B cell (primary cell): ENCODE data around the gene TSC1. TPM values are rescaled to one million over a fixed set of nuclear protein-coding genes. Genes with fewer than 3 reads are reported as not detected.

Source experiments
- ATAC-seq: fragments of 200-7000 bp; cut with Tn5 transposase; one replicate; pipeline ENCODE4 v1.10.0; 2021; ENCODE audit warnings: low read depth, mild to moderate bottlenecking, moderate number of reproducible peaks, moderate library complexity
- CTCF ChIA-PET: fragments of 350-600 bp; sonication (Branson Sonifier 250); formaldehyde crosslinking; loops from one replicate; lab custom pipeline; 2021; ENCODE audit warnings: antibody characterized with exemption, inconsistent platforms; lab: Charles Lee
- POLR2A ChIA-PET: fragments of 350-600 bp; sonication (Branson Sonifier 250); formaldehyde crosslinking; loops from one replicate; lab custom pipeline; 2021; ENCODE audit warnings: antibody characterized with exemption; lab: Charles Lee
- DNase-seq: peaks from one replicate; pipeline ENCODE4 v3.0.0; 2013
- H2AFZ ChIP-seq: 2 replicates; pipeline ENCODE4 v1.6.1; 2012; ENCODE audit warnings: mild to moderate bottlenecking, low read depth, low read length; ENCODE audit not compliant: insufficient read depth, poor library complexity, severe bottlenecking
- H3K27ac ChIP-seq, 2 donors: 1 replicate in 1 of 2; 2 replicates in 1 of 2; pipeline ENCODE4 v1.5.1; 2012 to 2013; ENCODE audit warnings: low read length in 2 of 2, mild to moderate bottlenecking in 2 of 2, moderate library complexity in 1 of 2
- H3K27me3 ChIP-seq, 4 experiments: fragments of 200-600 bp in 1 of 4; sonication (generic) in 1 of 4; replicated peaks in 1 of 4; 1 replicate in 2 of 4; 2 replicates in 2 of 4; pipeline versions ENCODE4 v1.6.1 to v1.7.0; 2013 to 2016; ENCODE audit warnings: low read length in 3 of 4, mild to moderate bottlenecking in 2 of 4, mixed read lengths in 1 of 4, moderate library complexity in 1 of 4; ENCODE audit not compliant: insufficient read depth in 4 of 4, control insufficient read depth in 3 of 4; ENCODE audit errors: control extremely low read depth in 1 of 4
- H3K36me3 ChIP-seq, 2 experiments: replicated peaks in 1 of 2; 1 replicate in 1 of 2; 2 replicates in 1 of 2; pipeline versions ENCODE4 v1.6.1 to v1.7.1; 2013; ENCODE audit warnings: low read length in 1 of 2; ENCODE audit not compliant: insufficient read depth in 2 of 2, control insufficient read depth in 1 of 2; ENCODE audit errors: control extremely low read depth in 1 of 2, extremely low read depth in 1 of 2
- H3K4me1 ChIP-seq, 2 donors: fragments of 200-600 bp in 1 of 2; sonication (generic) in 1 of 2; 1 replicate in 1 of 2; 2 replicates in 1 of 2; pipeline versions ENCODE4 v1.5.1 to v1.6.1; 2013 to 2017; ENCODE audit warnings: low read length in 2 of 2; ENCODE audit not compliant: control insufficient read depth in 2 of 2, insufficient read depth in 2 of 2
- H3K4me2 ChIP-seq: replicated peaks from 2 replicates; pipeline ENCODE3; 2012; ENCODE audit warnings: mild to moderate bottlenecking, low read depth, low read length; ENCODE audit not compliant: poor library complexity, severe bottlenecking
- H3K4me3 ChIP-seq, 5 experiments: fragments of 200-600 bp in 1 of 5; sonication (generic) in 1 of 5; 1 replicate in 3 of 5; 2 replicates in 2 of 5; pipeline versions ENCODE4 v1.5.1 to v1.7.0; 2011 to 2016; ENCODE audit warnings: low read length in 4 of 5, mild to moderate bottlenecking in 4 of 5, low read depth in 2 of 5, control low read depth in 1 of 5, moderate library complexity in 1 of 5; ENCODE audit not compliant: insufficient read depth in 1 of 5; ENCODE audit errors: control extremely low read depth in 1 of 5, extremely low read depth in 1 of 5
- H3K79me2 ChIP-seq: fragments of 200-600 bp; sonication (generic); one replicate; pipeline ENCODE4 v1.6.0; 2016; ENCODE audit warnings: low read length; ENCODE audit not compliant: control insufficient read depth, insufficient read depth
- H3K9ac ChIP-seq: fragments of 200-600 bp; sonication (generic); 2 replicates; pipeline ENCODE4 v1.6.1; 2017; ENCODE audit warnings: mild to moderate bottlenecking, low read length, moderate library complexity
- H3K9me3 ChIP-seq, 3 donors: one replicate each; pipeline versions ENCODE4 v1.6.1 to v1.7.1; 2013; ENCODE audit warnings: low read length in 2 of 3; ENCODE audit not compliant: control insufficient read depth in 2 of 3, insufficient read depth in 1 of 3; ENCODE audit errors: control extremely low read depth in 1 of 3
- H4K20me1 ChIP-seq: 2 replicates; pipeline ENCODE4 v1.6.0; 2012; ENCODE audit warnings: mild to moderate bottlenecking, low read length; ENCODE audit not compliant: insufficient read depth, control insufficient read depth, poor library complexity, severe bottlenecking
- H3K27ac Mint-ChIP-seq: one replicate; pipeline ENCODE4 v1.8.0; 2021; ENCODE audit warnings: mixed read lengths
- H3K27me3 Mint-ChIP-seq: one replicate; pipeline ENCODE4 v1.8.0; 2021; ENCODE audit warnings: mixed read lengths
- H3K4me1 Mint-ChIP-seq: one replicate; pipeline ENCODE4 v1.8.0; 2021; ENCODE audit warnings: mixed read lengths
- H3K4me3 Mint-ChIP-seq: one replicate; pipeline ENCODE4 v1.8.0; 2021; ENCODE audit warnings: mixed read lengths
- H3K9me3 Mint-ChIP-seq: one replicate; pipeline ENCODE4 v1.8.0; 2022; ENCODE audit warnings: mixed read lengths; ENCODE audit not compliant: insufficient read depth
- CTCF ChIP-seq: fragments of 200-600 bp; IDR thresholded peaks from one replicate; pipeline ENCODE4 v1.8.0; 2022; ENCODE audit warnings: antibody characterized with exemption, mild to moderate bottlenecking
- WGBS: methylation state at CpG from one replicate; pipeline ENCODE4 v1.1.5; 2013; ENCODE audit warnings: missing lambda C conversion rate; ENCODE audit not compliant: insufficient coverage; 5-methylcytosine and 5-hydroxymethylcytosine counted together
- intact Hi-C: fragments of 100-400 bp; cut with micrococcal nuclease; formaldehyde crosslinking; loops from one replicate; pipeline ENCODE4 v1.10.0; 2022
- polyA plus RNA-seq: library from polyadenylated mRNA; depleted of rRNA; stranded (reverse); fragments of >200 nt; gene quantifications from 2 replicates; pipeline ENCODE4 v1.2.3, GENCODE V29; 2012
- total RNA-seq, 2 donors: library from RNA; stranded (reverse); fragments of 120-200 nt in 1 of 2; gene quantifications; 1 replicate in 1 of 2; 2 replicates in 1 of 2; pipeline versions ENCODE4 v1.2.3 to v1.2.4, GENCODE V29; 2013 to 2022

TSC1 gene
- total and polyA plus RNA-seq, 2 donors (not counting 1 experiment from before 2014, with no cell fraction given), result 34.4 to 102 TPM

GRCh38 chr9:132879457-132880323 is 64.7 kb downstream of the TSC1 start:
- H3K4me2 ChIP-seq, result peak overlapping the region; percentile 96

More at GRCh38 chr9:132879457-132880323, 64.7 kb downstream of the TSC1 start:
- POLR2A ChIA-PET, result interaction anchor here (0.6 to 1.0 kb wide), 4 partner anchors 8 to 1081 kb away, joined by 3 to 12 read pairs (median 6); no protein-coding TSS in a partner anchor
- DNase-seq, result peak; percentile 41
- no peak for TF ChIP-seq CTCF
- Histone ChIP-seq H3K27ac (peak overlapping the region; percentile 24 to 81), H3K36me3 (no peaks in the 10 kb centered on the region), H3K9ac (peak overlapping the region; percentile 98), H3K9me3 (no peaks in the 10 kb centered on the region), H3K27me3 (no peaks in the 10 kb centered on the region), H3K4me3 (peak overlapping the region in 1 of 5 experiments; percentile 99), H2AFZ (peak overlapping the region; percentile 35), H3K79me2 (no peaks in the 10 kb centered on the region), H3K4me1 (peaks cover 16 to 29% of the 10 kb centered on the region in 2 donors), H4K20me1 (no peaks in the 10 kb centered on the region)
- H3K4me1 Mint-ChIP-seq, result peaks cover 21% of the 10 kb centered on the region
- H3K27me3 Mint-ChIP-seq, result no peaks in the 10 kb centered on the region
- ATAC-seq, result no peak
- intact Hi-C loops, result loop anchor here (2.0 kb wide), 1 partner anchor 65 kb away; the partner anchor contains the start of gene TSC1
- CTCF ChIA-PET, result interaction anchor here (0.9 to 2.9 kb wide), 5 partner anchors 8 to 98 kb away, joined by 3 to 30 read pairs (median 4); no protein-coding TSS in a partner anchor
- peak overlapping the region; percentile 89 for H3K4me3 Mint-ChIP-seq
- WGBS, result 75% methylated on average over 4 of the region's 6 CpGs
- H3K27ac Mint-ChIP-seq, result peak overlapping the region; percentile 91
- no peaks in the 10 kb centered on the region for H3K9me3 Mint-ChIP-seq
